GM10248 (cell line): ENCODE data around the gene POU6F2.

Experiments
- CTCF ChIA-PET: fragments of 300-600 bp; sonication (Branson Sonifier 250); formaldehyde crosslinking; extraction: SDS; loops from one replicate; lab custom pipeline; 2021; ENCODE audit warnings: antibody characterized with exemption; lab: Yijun Ruan, JAX
- POLR2A ChIA-PET: fragments of 350-650 bp; sonication (Branson Sonifier 250); formaldehyde crosslinking; extraction: SDS; loops from one replicate; lab custom pipeline; 2020; ENCODE audit warnings: antibody characterized with exemption; lab: Yijun Ruan, JAX
- DNase-seq: peaks from one replicate; pipeline ENCODE4 v3.0.0; 2012; ENCODE audit errors: extremely low spot score
- TF ChIP-seq, protein P1 (sequence below): IDR thresholded peaks from 2 replicates; pipeline ENCODE4 v1.5.1; 2012; ENCODE audit warnings: mild to moderate bottlenecking, low read depth; ENCODE audit errors: extremely low read depth, missing control alignments, control extremely low read depth

The POU6F2 gene

GRCh38 chr7:39161903-39162302, 184.2 kb downstream of the POU6F2 start:
- POLR2A ChIA-PET: no interaction called here
- CTCF ChIA-PET: no interaction called here

DNA sequence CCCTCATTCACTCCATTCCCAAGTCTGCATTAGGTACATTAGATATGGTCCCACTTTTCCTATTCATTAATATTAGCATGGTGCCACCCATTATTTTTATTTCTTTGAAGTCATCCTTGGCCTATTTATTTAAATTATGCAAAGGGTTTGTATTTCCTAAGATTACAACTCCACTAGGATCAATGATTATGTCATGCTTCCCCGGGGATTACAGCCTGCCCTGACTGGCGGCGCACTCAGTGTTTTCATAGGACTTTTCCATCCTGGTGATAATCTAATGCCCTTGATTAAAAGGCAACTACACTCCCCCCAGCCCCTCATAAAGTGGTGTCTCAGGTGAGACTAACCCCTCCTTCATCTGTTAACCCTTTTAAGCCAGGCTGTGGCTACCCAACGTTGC, 187.2 kb downstream of the POU6F2 start:
- no peak for DNase-seq
- TF ChIP-seq, protein P1, sequence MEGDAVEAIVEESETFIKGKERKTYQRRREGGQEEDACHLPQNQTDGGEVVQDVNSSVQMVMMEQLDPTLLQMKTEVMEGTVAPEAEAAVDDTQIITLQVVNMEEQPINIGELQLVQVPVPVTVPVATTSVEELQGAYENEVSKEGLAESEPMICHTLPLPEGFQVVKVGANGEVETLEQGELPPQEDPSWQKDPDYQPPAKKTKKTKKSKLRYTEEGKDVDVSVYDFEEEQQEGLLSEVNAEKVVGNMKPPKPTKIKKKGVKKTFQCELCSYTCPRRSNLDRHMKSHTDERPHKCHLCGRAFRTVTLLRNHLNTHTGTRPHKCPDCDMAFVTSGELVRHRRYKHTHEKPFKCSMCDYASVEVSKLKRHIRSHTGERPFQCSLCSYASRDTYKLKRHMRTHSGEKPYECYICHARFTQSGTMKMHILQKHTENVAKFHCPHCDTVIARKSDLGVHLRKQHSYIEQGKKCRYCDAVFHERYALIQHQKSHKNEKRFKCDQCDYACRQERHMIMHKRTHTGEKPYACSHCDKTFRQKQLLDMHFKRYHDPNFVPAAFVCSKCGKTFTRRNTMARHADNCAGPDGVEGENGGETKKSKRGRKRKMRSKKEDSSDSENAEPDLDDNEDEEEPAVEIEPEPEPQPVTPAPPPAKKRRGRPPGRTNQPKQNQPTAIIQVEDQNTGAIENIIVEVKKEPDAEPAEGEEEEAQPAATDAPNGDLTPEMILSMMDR: no peak
- ChIA-PET CTCF (no interaction called here), POLR2A (no interaction called here)

More at GRCh38 chr7:39161903-39162302, 184.2 kb downstream of the POU6F2 start:
- no peak for DNase-seq
- TF ChIP-seq, protein P1: no peak

DNA sequence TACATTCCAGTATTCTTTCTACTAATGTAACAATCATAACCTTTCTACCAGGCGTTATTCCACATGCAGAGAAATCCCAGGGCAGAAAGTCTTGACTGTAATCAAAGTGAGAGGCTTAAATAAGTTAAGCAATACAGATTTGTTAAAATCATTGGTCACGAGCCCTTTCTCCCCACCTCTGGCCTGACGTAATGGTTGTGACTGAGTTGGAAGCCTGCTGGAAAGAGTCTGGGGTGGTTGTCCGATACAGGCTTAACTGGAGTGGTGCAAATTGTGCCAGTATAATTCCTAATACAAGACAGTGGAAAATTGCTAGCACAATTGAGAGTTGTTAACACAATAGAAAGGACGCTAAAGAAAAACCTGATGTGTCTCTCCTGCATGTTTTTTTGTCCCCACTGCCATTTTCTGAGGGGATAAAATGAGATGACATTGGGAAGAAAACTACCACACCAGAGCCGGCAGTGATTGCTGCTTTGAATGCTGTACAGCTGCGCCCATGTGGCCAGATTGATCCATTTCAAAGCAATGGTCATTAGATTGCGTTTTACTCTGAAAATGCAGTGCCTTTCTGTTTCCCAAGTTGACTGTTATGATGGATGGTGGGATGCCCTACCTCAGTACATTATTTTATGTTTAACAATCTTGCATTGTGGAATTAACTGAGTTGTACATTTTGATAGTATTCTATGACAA, 190.8 kb downstream of the POU6F2 start:
- no peak for DNase-seq
- CTCF ChIA-PET: no interaction called here
- POLR2A ChIA-PET: no interaction called here
- TF ChIP-seq, protein P1: no peak

DNA sequence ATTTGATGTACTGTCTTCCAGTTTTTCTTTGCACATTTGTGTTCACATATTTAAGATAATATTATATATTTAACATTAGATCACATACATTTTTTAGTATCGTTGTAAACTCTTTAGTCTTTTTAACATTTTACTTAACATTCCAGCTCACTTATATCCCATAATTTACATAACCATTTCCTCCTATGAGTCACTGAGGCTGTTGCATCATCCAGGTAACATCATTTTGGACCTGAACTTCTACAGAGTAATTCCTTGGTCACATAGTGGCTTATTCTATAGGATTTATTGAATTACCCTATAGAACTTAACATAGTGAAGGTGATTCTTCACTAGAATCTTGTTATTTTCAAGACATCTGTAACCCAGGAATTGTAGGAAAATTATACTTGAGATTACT, 194.4 kb downstream of the POU6F2 start:
- TF ChIP-seq, protein P1: no peak
- CTCF ChIA-PET: interaction anchor here (1.1 kb wide), 1 partner anchor 9 kb away, joined by 3 read pairs; no protein-coding TSS in a partner anchor
- DNase-seq: no peak
- POLR2A ChIA-PET: no interaction called here

DNA sequence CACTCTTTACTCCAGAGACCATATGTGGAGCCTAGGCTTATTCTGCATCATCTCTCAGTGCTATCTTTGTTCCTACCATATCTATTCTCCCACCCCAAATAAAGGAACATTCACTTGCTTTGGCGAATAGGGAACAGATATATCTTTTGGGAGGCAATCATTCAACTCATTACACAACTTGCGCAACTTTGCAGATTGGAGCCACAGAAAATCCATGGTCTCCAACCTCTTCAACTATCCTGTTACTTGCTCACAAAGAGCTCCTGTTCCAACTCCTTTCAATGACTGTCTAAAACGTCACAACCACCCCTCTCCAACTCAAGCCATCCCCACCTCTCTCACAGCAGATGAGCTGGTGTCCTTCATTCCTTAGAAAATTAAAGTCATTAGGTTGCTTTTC, 203.7 kb downstream of the POU6F2 start:
- TF ChIP-seq, protein P1: no peak
- no peak for DNase-seq
- ChIA-PET POLR2A (no interaction called here), CTCF (no interaction called here)

GRCh38 chr7:39183796-39184195, 206.1 kb downstream of the POU6F2 start:
- ChIA-PET CTCF (interaction anchor here (0.9 kb wide), 1 partner anchor 19 kb away, joined by 3 read pairs; no protein-coding TSS in a partner anchor), POLR2A (no interaction called here)
- TF ChIP-seq, protein P1: no peak

More at GRCh38 chr7:39183796-39184195, 206.1 kb downstream of the POU6F2 start:
- DNase-seq: no peak
